ENCODE measurements around the gene SORCS2.

GRCh38 chr4:7754565-7755262 lies 562.4 kb downstream of the SORCS2 start:
- no peak for TF ChIP-seq CTCF (IDR thresholded peaks at IDR 0.05)
- no peak for TF ChIP-seq POLR2A (IDR thresholded peaks at IDR 0.05)

All from right lobe of liver (tissue), 4 donors.